OCI-LY3 (cell line): ENCODE measurements around the gene MYH9.
"Not testable (repeated sequence)": the region's sequence is repeated elsewhere in the genome, so short reads cannot be mapped to it uniquely, and the experiment has no call there.

Experiments used
- H2AFZ ChIP-seq: fragments of 200-600, 300-600 bp; shearing (Covaris generic); 2 replicates; pipeline ENCODE4 v1.6.0; 2014; ENCODE audit warnings: antibody characterized with exemption, low read depth, low read length
- H3K27ac ChIP-seq: fragments of 200-600, 300-600 bp; sonication (generic); 2 replicates; pipeline ENCODE4 v1.5.1; 2014; ENCODE audit warnings: mild to moderate bottlenecking, low read length, moderate library complexity, mixed read lengths
- H3K27me3 ChIP-seq: fragments of 200-600, 300-600 bp; sonication (generic); 2 replicates; pipeline ENCODE4 v1.6.1; 2014; ENCODE audit warnings: low read depth, low read length, mixed read lengths
- H3K36me3 ChIP-seq: fragments of 200-600, 300-600 bp; sonication (generic); replicated peaks from 2 replicates; pipeline ENCODE3; 2014; ENCODE audit warnings: low read depth, low read length, mixed read lengths
- H3K4me1 ChIP-seq: fragments of 300-600, 200-600 bp; sonication (generic); 2 replicates; pipeline ENCODE4 v1.6.1; 2014; ENCODE audit warnings: low read length, mixed read lengths
- H3K4me2 ChIP-seq: fragments of 200-600, 300-600 bp; sonication (generic); 2 replicates; pipeline ENCODE4 v1.6.1; 2014; ENCODE audit warnings: low read length, mixed read lengths
- H3K4me3 ChIP-seq: fragments of 300-600, 200-600 bp; sonication (generic); 2 replicates; pipeline ENCODE4 v1.5.1; 2014; ENCODE audit warnings: antibody characterized with exemption, mild to moderate bottlenecking, low read length, moderate library complexity
- H3K79me2 ChIP-seq: fragments of 300-600, 200-600 bp; shearing (Covaris generic); 2 replicates; pipeline ENCODE4 v1.6.1; 2014; ENCODE audit warnings: mild to moderate bottlenecking, low read length, mixed read lengths
- H3K9ac ChIP-seq: fragments of 300-600, 200-600 bp; shearing (Covaris generic); 2 replicates; pipeline ENCODE4 v1.6.0; 2014; ENCODE audit warnings: mild to moderate bottlenecking, low read length, moderate library complexity
- H3K9me3 ChIP-seq: fragments of 200-600, 300-600 bp; shearing (Covaris generic); 2 replicates; pipeline ENCODE4 v1.6.1; 2014; ENCODE audit warnings: low read length, mixed read lengths; ENCODE audit not compliant: insufficient read depth
- H4K20me1 ChIP-seq: fragments of 200-600, 300-600 bp; sonication (generic); 2 replicates; pipeline ENCODE4 v1.6.1; 2016; ENCODE audit warnings: low read length, mixed read lengths; ENCODE audit not compliant: insufficient read depth
- CTCF ChIP-seq: fragments of 200-600, 300-600 bp; sonication (generic); IDR thresholded peaks from 2 replicates; pipeline ENCODE4 v1.5.1; 2014; ENCODE audit warnings: antibody characterized with exemption, low read length, low read depth
- EZH2phosphoT487 ChIP-seq: fragments of 200-600 bp; shearing (Covaris generic); IDR thresholded peaks from 2 replicates; pipeline ENCODE4 v1.6.1; 2018; ENCODE audit warnings: antibody characterized with exemption, mixed run types, low read depth

MYH9 gene

GRCh38 chr22:36432592-36433317 is 45.0 kb upstream of the MYH9 start:
- H3K79me2 ChIP-seq: no peaks in the 10 kb centered on the region
- no peak overlapping the region for H3K4me2 ChIP-seq
- no peak overlapping the region for H3K4me3 ChIP-seq
- no peaks in the 10 kb centered on the region for H3K9me3 ChIP-seq
- H3K9ac ChIP-seq: no peak overlapping the region
- H3K4me1 ChIP-seq: peaks cover 28% of the 10 kb centered on the region
- H4K20me1 ChIP-seq: no peaks in the 10 kb centered on the region
- H3K36me3 ChIP-seq: no peaks in the 10 kb centered on the region
- TF ChIP-seq CTCF: no peak
- TF ChIP-seq EZH2phosphoT487: no peak
- no peak overlapping the region for H2AFZ ChIP-seq
- H3K27me3 ChIP-seq: no peaks in the 10 kb centered on the region
- H3K27ac ChIP-seq: no peak overlapping the region

GRCh38 chr22:36431977-36432376 is 44.2 kb upstream of the MYH9 start:
- Histone ChIP-seq H2AFZ (no peak overlapping the region), H3K9me3 (no peaks in the 10 kb centered on the region), H3K36me3 (no peaks in the 10 kb centered on the region), H3K9ac (no peak overlapping the region), H3K27ac (no peak overlapping the region), H3K27me3 (no peaks in the 10 kb centered on the region), H4K20me1 (no peaks in the 10 kb centered on the region), H3K4me1 (peaks cover 28% of the 10 kb centered on the region), H3K4me2 (no peak overlapping the region), H3K4me3 (no peak overlapping the region), H3K79me2 (no peaks in the 10 kb centered on the region)
- TF ChIP-seq CTCF: no peak
- no peak for TF ChIP-seq EZH2phosphoT487

- Histone ChIP-seq H3K4me3 (no peak overlapping the region), H3K27ac (no peak overlapping the region), H3K79me2 (no peaks in the 10 kb centered on the region), H4K20me1 (no peaks in the 10 kb centered on the region), H3K9ac (no peak overlapping the region), H3K9me3 (no peaks in the 10 kb centered on the region), H3K36me3 (no peaks in the 10 kb centered on the region), H2AFZ (no peak overlapping the region), H3K4me1 (peaks cover 22% of the 10 kb centered on the region), H3K4me2 (no peak overlapping the region), H3K27me3 (peaks cover 4% of the 10 kb centered on the region; the same call in 1 of the 2 replicates)
- TF ChIP-seq CTCF (no peak), EZH2phosphoT487 (no peak)
Observed at GRCh38 chr22:36430863-36431262, 43.1 kb upstream of the MYH9 start.

- not testable (repeated sequence) for H3K4me2 ChIP-seq, H3K27me3 ChIP-seq, H3K4me1 ChIP-seq, H3K27ac ChIP-seq, H4K20me1 ChIP-seq, H2AFZ ChIP-seq, H3K4me3 ChIP-seq, H3K9ac ChIP-seq, H3K36me3 ChIP-seq, H3K9me3 ChIP-seq, H3K79me2 ChIP-seq
Observed at GRCh38 chr22:36427952-36428351, 40.2 kb upstream of the MYH9 start.
